ENCODE measurements around the gene CAP2.

DNA sequence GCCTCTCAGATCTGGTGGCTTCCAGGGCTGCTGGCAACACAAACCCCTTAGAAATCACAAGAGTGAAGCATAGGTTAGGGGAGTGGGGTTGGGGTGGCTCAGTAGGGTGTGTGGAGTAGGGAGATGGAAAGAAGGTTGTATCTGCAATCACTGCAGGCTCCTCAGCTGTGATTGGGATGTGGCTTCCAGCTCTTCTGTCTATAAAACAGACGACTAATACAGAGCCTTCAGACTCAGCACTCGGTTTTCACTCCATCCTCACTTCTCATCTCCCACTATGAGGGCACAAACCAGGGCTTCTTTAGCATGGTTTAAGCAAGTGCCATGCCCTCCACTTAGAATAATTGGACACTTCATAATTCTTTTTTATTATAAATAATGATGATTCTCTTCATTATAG, 46.4 kb upstream of the CAP2 start:
- TF ChIP-seq CTCF (conservative IDR thresholded peaks at IDR 0.05 in 1 of 2, IDR thresholded peaks at IDR 0.05 in 1 of 2; ENCODE audit: low read depth in 1 of 2, low read length in 2 of 2): no peak
- TF ChIP-seq EZH2 (IDR thresholded peaks at IDR 0.05; ENCODE audit: low read length, missing control alignments): no peak
